HCT116 (cell line): ENCODE data around the gene LRRC3C.
"Not testable (repeated sequence)": the region's sequence is repeated elsewhere in the genome, so short reads cannot be mapped to it uniquely, and the experiment has no call there.

Experiments used
- ATF3 ChIP-seq: IDR thresholded peaks from 2 replicates; pipeline ENCODE4 v1.6.1; 2012
- ELF1 ChIP-seq: IDR thresholded peaks from 2 replicates; pipeline ENCODE4 v1.6.1; 2012; ENCODE audit warnings: low read depth, borderline replicate concordance
- EZH2 ChIP-seq: fragments of 200-600 bp; sonication (generic); IDR thresholded peaks from 2 replicates; pipeline ENCODE4 v1.6.1; 2017; ENCODE audit warnings: antibody characterized with exemption, mixed run types
- FOSL1 ChIP-seq: IDR thresholded peaks from 2 replicates; pipeline ENCODE4 v1.6.1; 2012; ENCODE audit warnings: low read depth
- POLR2A ChIP-seq: IDR thresholded peaks from 2 replicates; pipeline ENCODE4 v1.7.0; 2011; ENCODE audit warnings: borderline replicate concordance; ENCODE audit not compliant: insufficient read depth, insufficient read length; ENCODE audit errors: extremely low read depth
- POLR2AphosphoS5 ChIP-seq: IDR thresholded peaks from 2 replicates; pipeline ENCODE4 v1.6.1; 2011; ENCODE audit warnings: mild to moderate bottlenecking, low read depth, low read length, moderate library complexity
- RAD21 ChIP-seq: IDR thresholded peaks from 2 replicates; pipeline ENCODE4 v1.6.1; 2012; ENCODE audit warnings: low read depth, mild to moderate bottlenecking
- REST ChIP-seq: IDR thresholded peaks from 2 replicates; pipeline ENCODE4 v1.6.1; 2012; ENCODE audit warnings: low read depth
- YY1 ChIP-seq: IDR thresholded peaks from 2 replicates; pipeline ENCODE4 v1.6.1; 2011; ENCODE audit warnings: low read length, low read depth, moderate library complexity, mild to moderate bottlenecking; ENCODE audit not compliant: insufficient replicate concordance; ENCODE audit errors: extremely low read depth
- ZFX ChIP-seq: fragments of 450-650 bp; IDR thresholded peaks from 2 replicates; pipeline ENCODE4 v1.6.1; 2017
- ZNF274 ChIP-seq: fragments of 200-500 bp; sonication (Bioruptor generic); IDR thresholded peaks from 2 replicates; pipeline ENCODE4 v1.6.1; 2014; ENCODE audit warnings: mild to moderate bottlenecking, low read depth, low read length, inconsistent platforms
- TF ChIP-seq, protein P1 (sequence below), 3 experiments: fragments of 200-600 bp in 1 of 3; sonication (generic) in 1 of 3; IDR thresholded peaks in 2 of 3; conservative IDR thresholded peaks in 1 of 3; 2 replicates each; pipeline ENCODE4 v1.5.1; 2012 to 2017; ENCODE audit warnings: low read depth in 2 of 3, low read length in 2 of 3, antibody characterized with exemption in 1 of 3, borderline replicate concordance in 1 of 3, control low read depth in 1 of 3, mild to moderate bottlenecking in 1 of 3, mixed read lengths in 1 of 3, mixed run types in 1 of 3, moderate library complexity in 1 of 3; ENCODE audit not compliant: insufficient read depth in 1 of 3
- TF ChIP-seq, protein P2 (sequence below): IDR thresholded peaks from 2 replicates; pipeline ENCODE4 v1.6.1; 2012

- TF ChIP-seq POLR2AphosphoS5, ATF3, POLR2A, ZFX, REST, EZH2, ELF1, RAD21, YY1, ZNF274, FOSL1: not testable (repeated sequence)
- TF ChIP-seq, protein P1, sequence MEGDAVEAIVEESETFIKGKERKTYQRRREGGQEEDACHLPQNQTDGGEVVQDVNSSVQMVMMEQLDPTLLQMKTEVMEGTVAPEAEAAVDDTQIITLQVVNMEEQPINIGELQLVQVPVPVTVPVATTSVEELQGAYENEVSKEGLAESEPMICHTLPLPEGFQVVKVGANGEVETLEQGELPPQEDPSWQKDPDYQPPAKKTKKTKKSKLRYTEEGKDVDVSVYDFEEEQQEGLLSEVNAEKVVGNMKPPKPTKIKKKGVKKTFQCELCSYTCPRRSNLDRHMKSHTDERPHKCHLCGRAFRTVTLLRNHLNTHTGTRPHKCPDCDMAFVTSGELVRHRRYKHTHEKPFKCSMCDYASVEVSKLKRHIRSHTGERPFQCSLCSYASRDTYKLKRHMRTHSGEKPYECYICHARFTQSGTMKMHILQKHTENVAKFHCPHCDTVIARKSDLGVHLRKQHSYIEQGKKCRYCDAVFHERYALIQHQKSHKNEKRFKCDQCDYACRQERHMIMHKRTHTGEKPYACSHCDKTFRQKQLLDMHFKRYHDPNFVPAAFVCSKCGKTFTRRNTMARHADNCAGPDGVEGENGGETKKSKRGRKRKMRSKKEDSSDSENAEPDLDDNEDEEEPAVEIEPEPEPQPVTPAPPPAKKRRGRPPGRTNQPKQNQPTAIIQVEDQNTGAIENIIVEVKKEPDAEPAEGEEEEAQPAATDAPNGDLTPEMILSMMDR (IDR thresholded peaks at IDR 0.05 in 2 of 3, conservative IDR thresholded peaks at IDR 0.05 in 1 of 3; ENCODE audit: borderline replicate concordance in 1 of 3, insufficient read depth in 1 of 3, low read depth in 2 of 3, low read length in 2 of 3), result not testable (repeated sequence)
- TF ChIP-seq, protein P2, sequence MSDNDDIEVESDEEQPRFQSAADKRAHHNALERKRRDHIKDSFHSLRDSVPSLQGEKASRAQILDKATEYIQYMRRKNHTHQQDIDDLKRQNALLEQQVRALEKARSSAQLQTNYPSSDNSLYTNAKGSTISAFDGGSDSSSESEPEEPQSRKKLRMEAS, result not testable (repeated sequence)
Observed at GRCh38 chr17:39902027-39902426, 25.5 kb upstream of the LRRC3C start.
